Effector CD4-positive, alpha-beta T cell (primary cell): ENCODE measurements around the gene KDM4B.

Source experiments
- DNase-seq: peaks from one replicate; pipeline ENCODE4 v3.0.0-alpha.2; 2020

The KDM4B gene

GRCh38 chr19:5036698-5037563, 68.0 kb downstream of the KDM4B start:
- DNase-seq, result no peak

DNA sequence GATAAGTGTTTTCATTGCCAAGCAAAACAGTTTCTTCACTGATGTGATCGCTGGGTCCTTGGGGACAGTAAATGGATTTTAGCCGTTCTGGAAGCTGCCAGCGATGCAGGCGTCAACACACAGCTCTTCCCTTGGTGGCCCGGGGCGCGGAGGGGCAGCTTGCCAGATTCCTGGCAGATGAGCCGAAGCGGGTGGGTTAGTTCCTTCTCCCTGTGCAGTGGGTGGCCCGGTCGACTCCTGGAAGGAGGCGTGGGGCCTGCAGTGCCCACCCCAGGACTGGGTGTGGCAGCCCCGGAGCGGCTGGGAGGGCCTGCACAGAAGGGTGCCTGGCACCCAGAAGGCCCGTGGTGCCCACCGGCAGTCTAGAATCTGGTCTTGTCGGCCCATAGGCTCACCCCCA, 69.0 kb downstream of the KDM4B start:
- DNase-seq, result no peak

- no peak for DNase-seq
Measured at GRCh38 chr19:5038631-5039271, 69.8 kb downstream of the KDM4B start.

- DNase-seq, result no peak
Measured at GRCh38 chr19:5039642-5040543, 71.0 kb downstream of the KDM4B start.

DNA sequence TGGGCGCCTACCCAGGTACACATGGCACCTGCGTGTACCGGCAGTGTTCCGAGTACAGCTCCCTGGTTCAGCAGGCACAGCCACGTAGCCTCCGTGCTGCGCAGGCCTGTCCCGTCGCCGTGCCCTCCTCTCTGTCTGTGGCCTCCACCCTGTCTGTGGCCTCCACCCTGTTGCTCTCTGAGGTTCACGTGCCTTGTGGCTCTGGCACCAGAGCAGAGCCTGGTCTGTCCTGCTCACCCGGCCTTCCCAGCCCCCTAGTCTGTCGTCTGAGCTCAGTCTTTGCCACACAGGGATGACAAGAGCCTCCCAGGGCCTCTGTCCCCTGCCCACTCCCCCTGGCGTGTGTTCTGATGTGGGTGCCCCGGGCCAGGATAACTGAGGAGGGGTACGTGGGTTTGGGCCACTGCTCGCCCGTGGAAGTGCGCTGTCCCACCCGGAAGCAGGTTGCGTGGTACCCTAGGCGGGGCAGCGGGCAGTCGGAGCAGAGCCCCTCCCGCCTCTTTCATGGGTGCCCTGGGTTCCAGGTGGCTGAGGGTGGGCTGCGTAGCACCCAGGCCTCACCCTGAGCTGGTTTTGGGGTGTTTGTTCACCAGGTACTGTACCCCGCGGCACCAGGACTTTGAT, 71.7 kb downstream of the KDM4B start:
- DNase-seq, result no peak

DNA sequence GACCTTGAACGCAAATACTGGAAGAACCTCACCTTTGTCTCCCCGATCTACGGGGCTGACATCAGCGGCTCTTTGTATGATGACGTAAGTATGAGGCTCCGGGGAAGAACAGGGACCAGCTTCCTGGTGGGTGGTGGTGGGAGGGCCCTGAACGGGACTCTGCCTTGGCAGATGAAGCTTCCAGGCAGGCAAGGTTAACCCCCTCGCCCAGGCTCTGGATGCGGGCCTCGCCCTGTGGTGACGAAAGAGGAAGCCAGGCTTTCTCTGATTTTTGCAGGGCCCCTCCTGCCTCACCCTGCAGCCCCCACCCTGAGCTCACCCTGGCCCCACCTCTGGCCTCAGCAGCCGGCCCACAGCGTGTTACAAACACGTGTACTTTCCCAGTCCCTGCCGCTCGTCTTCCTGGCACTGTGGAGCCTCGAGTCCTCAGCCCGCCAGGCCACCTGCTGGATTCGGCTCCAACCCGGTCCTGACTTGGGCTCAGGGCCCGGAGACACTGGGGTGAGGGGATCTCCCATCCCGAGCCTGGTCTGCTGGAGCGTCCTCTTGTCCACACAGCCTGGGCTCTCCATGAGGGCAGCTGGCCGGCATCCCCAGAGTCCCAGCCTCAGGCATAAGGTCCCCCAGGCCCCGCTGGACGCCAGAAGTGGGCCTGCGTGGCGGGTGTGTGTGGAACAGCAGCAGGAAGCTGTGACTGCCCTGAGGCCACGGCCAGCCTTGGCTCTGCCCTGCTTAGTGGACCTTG, 72.4 kb downstream of the KDM4B start:
- no peak for DNase-seq

- no peak for DNase-seq
Measured at GRCh38 chr19:5041913-5042187, 72.9 kb downstream of the KDM4B start.

GRCh38 chr19:5042556-5042955, 73.6 kb downstream of the KDM4B start:
- DNase-seq, result no peak

GRCh38 chr19:5045029-5045428, 76.1 kb downstream of the KDM4B start:
- DNase-seq, result no peak

- DNase-seq, result no peak
Measured at GRCh38 chr19:5045956-5046338, 77.0 kb downstream of the KDM4B start.

- DNase-seq, result no peak
Measured at GRCh38 chr19:5046339-5047039, 77.6 kb downstream of the KDM4B start.

DNA sequence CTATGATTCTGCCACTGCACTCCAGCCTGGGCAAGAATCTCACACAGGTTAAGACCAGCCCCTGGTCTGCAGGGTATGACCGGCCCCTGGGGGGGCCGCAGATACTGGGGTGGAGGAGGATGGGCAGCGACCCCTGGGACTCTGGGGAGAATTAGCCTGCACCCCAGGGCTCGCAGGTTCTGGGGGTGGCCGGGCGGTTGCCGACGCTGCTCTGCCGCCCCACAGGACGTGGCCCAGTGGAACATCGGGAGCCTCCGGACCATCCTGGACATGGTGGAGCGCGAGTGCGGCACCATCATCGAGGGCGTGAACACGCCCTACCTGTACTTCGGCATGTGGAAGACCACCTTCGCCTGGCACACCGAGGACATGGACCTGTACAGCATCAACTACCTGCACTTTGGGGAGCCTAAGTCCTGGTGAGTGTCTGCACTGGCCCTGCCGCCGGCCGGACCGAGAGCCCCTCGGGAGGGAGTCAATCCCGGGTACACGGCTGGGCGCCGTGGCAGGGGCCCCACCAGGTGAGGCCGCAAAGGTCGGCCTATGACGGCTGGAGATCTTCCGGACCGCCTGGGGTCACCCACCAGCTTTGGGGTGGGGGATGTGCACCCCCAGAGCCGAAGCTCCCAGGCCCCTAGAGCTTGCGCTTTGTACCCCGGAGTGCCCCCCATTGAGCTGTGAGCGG, 78.5 kb downstream of the KDM4B start:
- no peak for DNase-seq

GRCh38 chr19:5048091-5048726, 79.3 kb downstream of the KDM4B start:
- peak; percentile 42 for DNase-seq

DNA sequence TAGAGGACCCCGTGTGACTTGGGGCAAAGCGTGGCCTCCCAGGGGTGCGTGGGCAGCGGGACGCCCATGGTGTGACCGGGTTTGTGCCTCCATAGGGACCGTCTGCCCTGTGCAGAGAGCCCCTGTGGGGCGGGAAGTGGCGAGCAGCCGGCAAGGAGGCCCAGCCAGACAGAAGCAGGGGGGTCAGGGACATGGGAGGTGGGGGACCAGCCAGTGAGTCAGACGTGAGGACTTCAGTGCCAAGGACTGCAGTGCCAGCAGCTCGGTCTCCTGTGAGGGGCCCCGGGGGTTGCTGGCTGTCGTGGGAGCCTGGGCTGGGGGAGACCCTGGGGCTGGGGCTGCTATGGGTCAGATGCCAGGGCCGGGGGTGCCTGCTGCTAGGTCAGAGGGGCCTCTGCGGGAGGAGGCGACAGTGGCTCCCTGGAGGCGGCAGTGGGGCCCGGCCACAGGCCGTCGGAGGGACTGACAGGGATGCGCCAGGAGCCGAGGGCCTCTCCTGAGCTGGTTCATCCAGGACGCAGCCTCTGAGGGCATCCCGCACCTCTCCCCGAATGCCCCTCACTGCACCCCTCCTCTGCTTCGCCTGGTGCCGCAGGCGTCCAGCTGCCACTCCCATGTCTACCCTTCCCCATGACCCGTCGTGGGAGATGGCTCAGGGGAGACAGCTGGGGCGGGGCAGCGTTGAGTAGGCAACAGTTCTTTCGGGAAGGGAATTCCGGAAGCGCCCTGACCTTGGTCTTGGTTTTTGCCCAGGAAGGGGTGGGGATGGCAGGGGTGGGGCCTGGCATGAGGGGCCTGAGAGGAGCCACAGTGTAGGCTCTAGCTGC, 80.0 kb downstream of the KDM4B start:
- DNase-seq, result no peak

GRCh38 chr19:5049561-5049960, 80.6 kb downstream of the KDM4B start:
- no peak for DNase-seq

DNA sequence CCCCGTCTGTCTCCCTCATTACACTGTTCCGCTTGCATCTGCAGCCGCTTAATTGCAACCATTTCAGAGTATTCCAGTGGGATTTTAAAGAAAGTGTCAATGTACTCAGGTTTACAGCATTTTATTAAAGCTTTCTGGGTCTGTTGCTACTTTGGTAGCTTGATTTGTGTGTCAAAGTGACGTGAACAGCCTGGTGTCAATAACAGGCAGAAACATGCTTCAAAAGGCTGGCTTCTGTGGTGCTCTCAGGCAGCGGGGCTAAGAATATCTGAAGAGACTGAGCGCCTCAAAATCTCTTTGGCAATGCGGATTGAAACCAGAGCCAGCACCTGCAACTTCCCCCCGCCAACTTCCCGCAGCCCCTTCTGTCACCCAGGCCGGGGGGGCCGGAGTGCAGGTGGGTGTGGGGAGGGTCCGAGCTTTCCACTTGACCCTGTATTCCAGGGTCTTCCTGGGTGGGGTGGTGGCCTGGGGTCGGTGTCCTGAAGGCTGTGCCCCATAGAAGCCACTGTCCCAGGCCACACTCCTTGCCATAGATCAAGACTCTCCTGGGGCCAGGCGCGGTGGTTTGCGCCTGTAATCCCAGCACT, 81.2 kb downstream of the KDM4B start:
- DNase-seq, result no peak

DNA sequence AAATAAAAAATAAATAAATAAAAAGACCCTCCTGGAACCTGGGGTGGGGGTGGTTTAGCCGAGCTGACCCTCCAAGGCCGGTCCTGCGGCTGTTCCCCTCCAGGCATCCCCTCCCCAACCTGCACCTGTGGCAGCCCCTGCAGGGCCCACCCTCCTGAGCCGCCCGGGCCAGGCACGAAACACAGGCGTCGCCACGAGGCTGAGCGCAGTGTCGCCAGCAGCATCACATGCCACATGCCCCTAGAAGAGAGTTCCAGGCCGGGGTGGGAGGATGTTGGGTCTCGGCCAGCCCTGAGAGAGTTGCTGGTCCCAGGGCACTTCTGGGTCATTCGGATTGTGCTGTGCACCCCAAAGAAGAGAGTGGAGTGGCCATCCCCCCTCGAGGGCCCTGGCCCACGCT, 82.0 kb downstream of the KDM4B start:
- DNase-seq, result no peak

- DNase-seq, result no peak
Measured at GRCh38 chr19:5051619-5052018, 82.7 kb downstream of the KDM4B start.

- DNase-seq, result no peak
Measured at GRCh38 chr19:5052515-5052914, 83.6 kb downstream of the KDM4B start.
